ENCODE measurements around the gene AK3. TPM values are rescaled to one million over a fixed set of nuclear protein-coding genes. Genes with fewer than 3 reads are reported as not detected.

The AK3 gene
- total RNA-seq, 1 experiment from 2014 or later = 41.5 TPM

DNA sequence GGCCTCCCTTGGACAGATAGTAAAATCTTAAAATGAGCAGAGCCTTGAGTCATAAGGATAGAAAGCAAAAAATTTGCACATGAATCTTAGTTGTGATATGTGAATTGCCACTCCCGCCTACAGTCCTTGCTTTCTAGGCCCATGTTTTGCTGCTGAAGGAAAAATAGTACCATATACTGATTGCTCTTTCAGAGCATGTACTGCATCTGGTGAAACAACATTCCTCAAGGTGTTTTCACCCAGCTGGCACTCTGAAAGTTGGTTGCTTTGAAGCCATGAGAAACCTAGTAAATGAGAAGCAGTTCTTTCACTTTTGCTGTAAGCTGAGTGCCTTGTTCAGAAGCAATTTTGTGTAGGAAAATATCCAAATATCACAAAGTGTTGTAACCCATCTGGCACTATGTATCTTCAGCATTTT is 51.3 kb downstream of the AK3 start:
- no peak overlapping the region for H3K4me2 ChIP-seq (ENCODE audit: insufficient read depth, insufficient read length, low read length)
- no peak for TF ChIP-seq CTCF (conservative IDR thresholded peaks at IDR 0.05)
- Mint-ChIP-seq H3K27ac (peak overlapping the region in 1 of 3 experiments; percentile 87; a peak in 1 of 7 replicates), H3K27me3 (ENCODE audit: low read depth) (no peaks in the 10 kb centered on the region), H3K36me3 (ENCODE audit: insufficient read depth in 1 of 3, low read depth in 3 of 3) (peaks cover 10 to 35% (median 32%) of the 10 kb centered on the region in 3 experiments; a peak in 6 of 7 replicates), H3K4me3 (no peak overlapping the region), H3K4me1 (peaks cover 0 to 2% of the 10 kb centered on the region in 2 experiments; a peak in 1 of 4 replicates), H3K9me3 (no peaks in the 10 kb centered on the region)
- H3K23me2 ChIP-seq (ENCODE audit: insufficient read length, low read depth, low read length, poor library complexity, severe bottlenecking) = no peaks in the 10 kb centered on the region
- H3K18ac ChIP-seq (ENCODE audit: insufficient read length, low read depth, low read length) = no peak overlapping the region
- no peak overlapping the region for H3K23ac ChIP-seq (ENCODE audit: insufficient read length, low read depth, low read length)
- 0 out of 2 replicates have a peak, but pooled peaks cover 1% of the 10 kb centered on the region for H3K79me2 ChIP-seq (ENCODE audit: insufficient read depth, low read length)
- no peak overlapping the region for H3K9ac ChIP-seq (ENCODE audit: extremely low read depth, insufficient read length, low read length)
- no peaks in the 10 kb centered on the region for H3K4me1 ChIP-seq (ENCODE audit: insufficient read depth, low read length)
- no peak overlapping the region for H3K4ac ChIP-seq (ENCODE audit: low read depth, low read length)
- no peaks in the 10 kb centered on the region for H3K27me3 ChIP-seq (ENCODE audit: insufficient read depth, low read length)
- H2BK120ac ChIP-seq (ENCODE audit: low read depth, low read length, poor library complexity, severe bottlenecking) = no peak overlapping the region
- no peak overlapping the region for H4K5ac ChIP-seq (ENCODE audit: insufficient read length, low read depth, low read length)
- no peak overlapping the region for H2BK5ac ChIP-seq (ENCODE audit: insufficient read length, low read length)
- no peak overlapping the region for H2BK15ac ChIP-seq (ENCODE audit: low read depth, low read length)
- no peaks in the 10 kb centered on the region for H3K79me1 ChIP-seq (ENCODE audit: insufficient read depth, low read depth, low read length, poor library complexity, severe bottlenecking)
- H3K9me3 ChIP-seq (ENCODE audit: control insufficient read depth, low read depth, low read length) = no peaks in the 10 kb centered on the region
- no peaks in the 10 kb centered on the region for H4K20me1 ChIP-seq (ENCODE audit: control insufficient read depth, insufficient read depth, insufficient read length)
- H2AFZ ChIP-seq (ENCODE audit: low read length) = no peak overlapping the region
- no peak overlapping the region for H3K56ac ChIP-seq (ENCODE audit: insufficient read length, low read depth, low read length)
- H2BK12ac ChIP-seq (ENCODE audit: insufficient read length, low read depth, low read length) = no peak overlapping the region
- no peak overlapping the region for H3K27ac ChIP-seq (ENCODE audit: insufficient read length, low read depth, low read length)
- no peak overlapping the region for H4K91ac ChIP-seq (ENCODE audit: insufficient read length, low read depth, low read length)
- no CpG with 5 or more reads among the region's 1 CpG for WGBS (ENCODE audit: extremely low coverage, insufficient read length, low lambda C conversion rate)
- no peak overlapping the region for H3K14ac ChIP-seq (ENCODE audit: insufficient read depth, low read length)
- H2AK5ac ChIP-seq (ENCODE audit: insufficient read length, low read length) = no peak overlapping the region
- H3T11ph ChIP-seq (ENCODE audit: low read length) = no peak overlapping the region
- DNase-seq = no peak
- no peak overlapping the region for H4K8ac ChIP-seq (replicated peaks; ENCODE audit: insufficient read length, low read depth, low read length)
- no peak overlapping the region for H2BK20ac ChIP-seq (ENCODE audit: low read depth, low read length, poor library complexity, severe bottlenecking)
